Panc1 (cell line): ENCODE measurements around the gene FN3KRP.
"Not testable (repeated sequence)": the region's sequence is repeated elsewhere in the genome, so short reads cannot be mapped to it uniquely, and the experiment has no call there.

Source experiments
- SIN3A ChIP-seq: IDR thresholded peaks from 2 replicates; pipeline ENCODE4 v1.6.1; 2012; ENCODE audit warnings: low read depth, mild to moderate bottlenecking, low read length, moderate library complexity, borderline replicate concordance; ENCODE audit not compliant: insufficient read depth
- TF ChIP-seq, protein P1 (sequence below): fragments of 450-650 bp; IDR thresholded peaks from 2 replicates; pipeline ENCODE4 v1.5.1; 2017; ENCODE audit warnings: mild to moderate bottlenecking

DNA sequence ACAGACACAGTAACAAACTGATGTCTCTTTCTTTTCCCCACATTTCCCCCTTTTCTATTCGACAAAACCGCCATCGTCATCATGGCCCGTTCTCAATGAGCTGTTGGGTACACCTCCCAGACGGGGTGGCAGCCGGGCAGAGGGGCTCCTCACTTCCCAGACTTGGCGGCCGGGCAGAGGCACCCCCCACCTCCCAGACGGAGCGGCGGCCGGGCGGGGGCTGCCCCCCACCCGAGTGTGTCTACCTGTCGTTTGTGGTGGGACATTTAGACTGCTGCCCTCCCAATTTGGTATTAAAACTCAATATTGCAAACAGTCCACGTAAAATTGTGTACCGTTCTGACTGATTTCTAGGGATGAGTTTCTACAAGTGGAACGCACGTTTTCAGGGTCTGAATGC lies 58.0 kb downstream of the FN3KRP start:
- TF ChIP-seq, protein P1, sequence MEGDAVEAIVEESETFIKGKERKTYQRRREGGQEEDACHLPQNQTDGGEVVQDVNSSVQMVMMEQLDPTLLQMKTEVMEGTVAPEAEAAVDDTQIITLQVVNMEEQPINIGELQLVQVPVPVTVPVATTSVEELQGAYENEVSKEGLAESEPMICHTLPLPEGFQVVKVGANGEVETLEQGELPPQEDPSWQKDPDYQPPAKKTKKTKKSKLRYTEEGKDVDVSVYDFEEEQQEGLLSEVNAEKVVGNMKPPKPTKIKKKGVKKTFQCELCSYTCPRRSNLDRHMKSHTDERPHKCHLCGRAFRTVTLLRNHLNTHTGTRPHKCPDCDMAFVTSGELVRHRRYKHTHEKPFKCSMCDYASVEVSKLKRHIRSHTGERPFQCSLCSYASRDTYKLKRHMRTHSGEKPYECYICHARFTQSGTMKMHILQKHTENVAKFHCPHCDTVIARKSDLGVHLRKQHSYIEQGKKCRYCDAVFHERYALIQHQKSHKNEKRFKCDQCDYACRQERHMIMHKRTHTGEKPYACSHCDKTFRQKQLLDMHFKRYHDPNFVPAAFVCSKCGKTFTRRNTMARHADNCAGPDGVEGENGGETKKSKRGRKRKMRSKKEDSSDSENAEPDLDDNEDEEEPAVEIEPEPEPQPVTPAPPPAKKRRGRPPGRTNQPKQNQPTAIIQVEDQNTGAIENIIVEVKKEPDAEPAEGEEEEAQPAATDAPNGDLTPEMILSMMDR = not testable (repeated sequence)
- not testable (repeated sequence) for TF ChIP-seq SIN3A
